HEK293 (cell line): Measurements from ENCODE around the gene ACAP2.

Source experiments
- CTCF ChIA-PET: fragments of 350-600 bp; formaldehyde crosslinking; extraction: SDS; loops from one replicate; lab custom pipeline; 2021; ENCODE audit warnings: antibody characterized with exemption; lab: Yijun Ruan, JAX
- POLR2A ChIA-PET: fragments of 300-600 bp; formaldehyde crosslinking; extraction: SDS; loops from one replicate; lab custom pipeline; 2020; ENCODE audit warnings: antibody characterized with exemption, inconsistent platforms; lab: Yijun Ruan, JAX
- H3K27ac ChIP-seq: fragments of 200-500 bp; sonication (Bioruptor generic); 2 replicates; pipeline ENCODE4 v1.5.1; 2014; ENCODE audit warnings: low read depth, low read length, control low read depth, inconsistent platforms; ENCODE audit errors: extremely low read depth
- H3K36me3 ChIP-seq, 2 experiments: fragments of 200-500 bp in 1 of 2; sonication (Bioruptor generic) in 1 of 2; 1 replicate in 1 of 2; 2 replicates in 1 of 2; pipeline ENCODE4 v1.5.1; 2014 to 2017; ENCODE audit warnings: inconsistent platforms in 2 of 2, low read length in 2 of 2; ENCODE audit not compliant: control insufficient read depth in 2 of 2, insufficient read depth in 1 of 2
- H3K4me1 ChIP-seq: fragments of 200-500 bp; sonication (Bioruptor generic); 2 replicates; pipeline ENCODE4 v1.5.1; 2014; ENCODE audit warnings: mild to moderate bottlenecking, low read length, inconsistent platforms; ENCODE audit not compliant: control insufficient read depth, insufficient read depth
- H3K4me3 ChIP-seq: 2 replicates; pipeline ENCODE4 v1.5.1; 2011; ENCODE audit warnings: low read depth, mild to moderate bottlenecking, control low read depth, low read length, moderate library complexity
- H3K9me3 ChIP-seq: fragments of 200-500 bp; sonication (Bioruptor generic); 2 replicates; pipeline ENCODE4 v1.5.1; 2014; ENCODE audit warnings: low read depth, low read length, inconsistent platforms; ENCODE audit not compliant: control insufficient read depth, insufficient read depth
- BCL6B ChIP-seq: fragments of 450-650 bp; formaldehyde crosslinking; IDR thresholded peaks from 2 replicates; pipeline ENCODE4 v1.5.1; 2017; ENCODE audit warnings: missing biosample characterization, missing genetic modification characterization
- FEZF1 ChIP-seq: fragments of 450-650 bp; formaldehyde crosslinking; IDR thresholded peaks from 2 replicates; pipeline ENCODE4 v1.5.1; 2016; ENCODE audit warnings: missing biosample characterization, missing genetic modification characterization
- GLIS1 ChIP-seq: fragments of 450-650 bp; formaldehyde crosslinking; IDR thresholded peaks from 2 replicates; pipeline ENCODE4 v1.5.1; 2016; ENCODE audit warnings: missing biosample characterization, missing genetic modification characterization
- IKZF3 ChIP-seq: fragments of 450-650 bp; IDR thresholded peaks from 2 replicates; pipeline ENCODE4 v1.5.0; 2018; ENCODE audit warnings: missing biosample characterization, mild to moderate bottlenecking, missing genetic modification characterization, moderate library complexity
- SCRT2 ChIP-seq: fragments of 450-650 bp; formaldehyde crosslinking; IDR thresholded peaks from 2 replicates; pipeline ENCODE4 v1.5.1; 2016; ENCODE audit warnings: missing biosample characterization, missing genetic modification characterization
- TRIM28 ChIP-seq: IDR thresholded peaks from 2 replicates; pipeline ENCODE4 v1.6.1; 2011; ENCODE audit warnings: low read length, control low read depth, borderline replicate concordance
- WT1 ChIP-seq: fragments of 450-650 bp; formaldehyde crosslinking; IDR thresholded peaks from 2 replicates; pipeline ENCODE4 v1.5.1; 2016; ENCODE audit warnings: missing biosample characterization, missing genetic modification characterization
- ZBTB1 ChIP-seq: fragments of 450-650 bp; formaldehyde crosslinking; IDR thresholded peaks from 2 replicates; pipeline ENCODE4 v1.5.1; 2016; ENCODE audit warnings: missing biosample characterization, missing genetic modification characterization
- ZNF133 ChIP-seq: fragments of 450-650 bp; formaldehyde crosslinking; IDR thresholded peaks from 2 replicates; pipeline ENCODE4 v1.5.1; 2016; ENCODE audit warnings: missing biosample characterization, missing genetic modification characterization
- ZNF184 ChIP-seq: fragments of 450-650 bp; IDR thresholded peaks from 2 replicates; pipeline ENCODE4 v1.5.1; 2018; ENCODE audit warnings: missing biosample characterization, mild to moderate bottlenecking, missing genetic modification characterization
- ZNF23 ChIP-seq: fragments of 450-650 bp; formaldehyde crosslinking; IDR thresholded peaks from 2 replicates; pipeline ENCODE4 v1.5.1; 2016; ENCODE audit warnings: missing biosample characterization, missing genetic modification characterization, borderline replicate concordance
- ZNF311 ChIP-seq: fragments of 450-650 bp; formaldehyde crosslinking; IDR thresholded peaks from 2 replicates; pipeline ENCODE4 v1.5.1; 2017; ENCODE audit warnings: missing biosample characterization, missing genetic modification characterization, borderline replicate concordance
- ZNF324 ChIP-seq: fragments of 450-650 bp; formaldehyde crosslinking; IDR thresholded peaks from 2 replicates; pipeline ENCODE4 v1.5.1; 2016; ENCODE audit warnings: missing biosample characterization, missing genetic modification characterization
- ZNF335 ChIP-seq: fragments of 450-650 bp; formaldehyde crosslinking; conservative IDR thresholded peaks from 2 replicates; pipeline ENCODE4 v1.5.1; 2016; ENCODE audit warnings: missing biosample characterization, missing genetic modification characterization
- ZNF600 ChIP-seq: fragments of 450-650 bp; formaldehyde crosslinking; IDR thresholded peaks from 2 replicates; pipeline ENCODE4 v1.5.1; 2016; ENCODE audit warnings: missing biosample characterization, missing genetic modification characterization
- ZNF610 ChIP-seq: fragments of 450-650 bp; formaldehyde crosslinking; IDR thresholded peaks from 2 replicates; pipeline ENCODE4 v1.5.1; 2016; ENCODE audit warnings: missing biosample characterization, missing genetic modification characterization, borderline replicate concordance
- ZNF645 ChIP-seq: fragments of 450-650 bp; formaldehyde crosslinking; IDR thresholded peaks from 2 replicates; pipeline ENCODE4; 2016; ENCODE audit warnings: missing biosample characterization, missing genetic modification characterization
- ZNF654 ChIP-seq: fragments of 450-650 bp; formaldehyde crosslinking; IDR thresholded peaks from 2 replicates; pipeline ENCODE4 v1.5.1; 2016; ENCODE audit warnings: low read depth, missing biosample characterization, missing genetic modification characterization
- ZNF677 ChIP-seq: fragments of 450-650 bp; IDR thresholded peaks from 2 replicates; pipeline ENCODE4 v1.5.0; 2018; ENCODE audit warnings: missing biosample characterization, mild to moderate bottlenecking, missing genetic modification characterization, moderate library complexity
- ZNF701 ChIP-seq: fragments of 450-650 bp; formaldehyde crosslinking; IDR thresholded peaks from 2 replicates; pipeline ENCODE4 v1.5.1; 2016; ENCODE audit warnings: missing biosample characterization, missing genetic modification characterization
- ZNF830 ChIP-seq: fragments of 450-650 bp; IDR thresholded peaks from 2 replicates; pipeline ENCODE4 v1.5.0; 2018; ENCODE audit warnings: missing biosample characterization, missing genetic modification characterization, low read depth, mild to moderate bottlenecking, moderate library complexity
- TF ChIP-seq, protein P1 (sequence below): fragments of 450-650 bp; IDR thresholded peaks from 2 replicates; pipeline ENCODE4 v1.5.1; 2018; ENCODE audit warnings: missing biosample characterization, mild to moderate bottlenecking, missing genetic modification characterization
- TF ChIP-seq, protein P2 (sequence below): fragments of 450-650 bp; formaldehyde crosslinking; IDR thresholded peaks from 2 replicates; pipeline ENCODE4 v1.5.1; 2016; ENCODE audit warnings: missing biosample characterization, missing genetic modification characterization
- TF ChIP-seq, protein P3 (sequence below): fragments of 450-650 bp; formaldehyde crosslinking; IDR thresholded peaks from 2 replicates; pipeline ENCODE4 v1.5.1; 2017; ENCODE audit warnings: missing biosample characterization, missing genetic modification characterization
- TF ChIP-seq, protein P4 (sequence below): fragments of 450-650 bp; formaldehyde crosslinking; IDR thresholded peaks from 2 replicates; pipeline ENCODE4 v1.5.1; 2016; ENCODE audit warnings: missing biosample characterization, missing genetic modification characterization

The ACAP2 gene

GRCh38 chr3:195441476-195441991, 1.3 kb downstream of the ACAP2 start:
- Histone ChIP-seq H3K9me3 (no peaks in the 10 kb centered on the region), H3K36me3 (no peaks in the 10 kb centered on the region), H3K4me1 (peaks cover 5% of the 10 kb centered on the region; the same call in 1 of the 2 replicates), H3K27ac (peak overlapping the region; percentile 90; the same call in 1 of the 2 replicates), H3K4me3 (peak overlapping the region; percentile 92)
- POLR2A ChIA-PET = interaction anchor here (0.7 to 1.9 kb wide), 5 partner anchors 54 to 216 kb away, joined by 3 to 5 read pairs (median 5); partner anchors contain the start of genes PPP1R2 and XXYLT1
- no peak for TF ChIP-seq ZNF324
- no peak for TF ChIP-seq FEZF1
- no peak for TF ChIP-seq ZNF133 (tag by site-specific recombination)
- TF ChIP-seq ZNF184 (tag by site-specific recombination) = no peak
- TF ChIP-seq WT1 (tag by site-specific recombination) = no peak
- no peak for TF ChIP-seq ZNF654 (tag by site-specific recombination)
- TF ChIP-seq IKZF3 (tag by site-specific recombination) = peak; percentile 81
- TF ChIP-seq, protein P1, sequence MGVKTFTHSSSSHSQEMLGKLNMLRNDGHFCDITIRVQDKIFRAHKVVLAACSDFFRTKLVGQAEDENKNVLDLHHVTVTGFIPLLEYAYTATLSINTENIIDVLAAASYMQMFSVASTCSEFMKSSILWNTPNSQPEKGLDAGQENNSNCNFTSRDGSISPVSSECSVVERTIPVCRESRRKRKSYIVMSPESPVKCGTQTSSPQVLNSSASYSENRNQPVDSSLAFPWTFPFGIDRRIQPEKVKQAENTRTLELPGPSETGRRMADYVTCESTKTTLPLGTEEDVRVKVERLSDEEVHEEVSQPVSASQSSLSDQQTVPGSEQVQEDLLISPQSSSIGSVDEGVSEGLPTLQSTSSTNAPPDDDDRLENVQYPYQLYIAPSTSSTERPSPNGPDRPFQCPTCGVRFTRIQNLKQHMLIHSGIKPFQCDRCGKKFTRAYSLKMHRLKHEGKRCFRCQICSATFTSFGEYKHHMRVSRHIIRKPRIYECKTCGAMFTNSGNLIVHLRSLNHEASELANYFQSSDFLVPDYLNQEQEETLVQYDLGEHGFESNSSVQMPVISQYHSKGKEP = no peak
- no peak for TF ChIP-seq ZNF311 (tag by site-specific recombination)
- no peak for TF ChIP-seq SCRT2 (tag by site-specific recombination)
- TF ChIP-seq ZNF701 = no peak
- TF ChIP-seq BCL6B (tag by site-specific recombination) = no peak
- TF ChIP-seq, protein P2, sequence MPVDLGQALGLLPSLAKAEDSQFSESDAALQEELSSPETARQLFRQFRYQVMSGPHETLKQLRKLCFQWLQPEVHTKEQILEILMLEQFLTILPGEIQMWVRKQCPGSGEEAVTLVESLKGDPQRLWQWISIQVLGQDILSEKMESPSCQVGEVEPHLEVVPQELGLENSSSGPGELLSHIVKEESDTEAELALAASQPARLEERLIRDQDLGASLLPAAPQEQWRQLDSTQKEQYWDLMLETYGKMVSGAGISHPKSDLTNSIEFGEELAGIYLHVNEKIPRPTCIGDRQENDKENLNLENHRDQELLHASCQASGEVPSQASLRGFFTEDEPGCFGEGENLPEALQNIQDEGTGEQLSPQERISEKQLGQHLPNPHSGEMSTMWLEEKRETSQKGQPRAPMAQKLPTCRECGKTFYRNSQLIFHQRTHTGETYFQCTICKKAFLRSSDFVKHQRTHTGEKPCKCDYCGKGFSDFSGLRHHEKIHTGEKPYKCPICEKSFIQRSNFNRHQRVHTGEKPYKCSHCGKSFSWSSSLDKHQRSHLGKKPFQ = no peak
- TF ChIP-seq ZNF645 (tag by site-specific recombination) = no peak
- no peak for TF ChIP-seq ZNF610
- TF ChIP-seq TRIM28 = no peak
- TF ChIP-seq GLIS1 (tag by site-specific recombination) = 0 out of 2 replicates have a peak, but pooled peaks have one; percentile 21
- no peak for TF ChIP-seq ZNF23
- TF ChIP-seq ZNF335 = peak; percentile 81
- TF ChIP-seq, protein P3, sequence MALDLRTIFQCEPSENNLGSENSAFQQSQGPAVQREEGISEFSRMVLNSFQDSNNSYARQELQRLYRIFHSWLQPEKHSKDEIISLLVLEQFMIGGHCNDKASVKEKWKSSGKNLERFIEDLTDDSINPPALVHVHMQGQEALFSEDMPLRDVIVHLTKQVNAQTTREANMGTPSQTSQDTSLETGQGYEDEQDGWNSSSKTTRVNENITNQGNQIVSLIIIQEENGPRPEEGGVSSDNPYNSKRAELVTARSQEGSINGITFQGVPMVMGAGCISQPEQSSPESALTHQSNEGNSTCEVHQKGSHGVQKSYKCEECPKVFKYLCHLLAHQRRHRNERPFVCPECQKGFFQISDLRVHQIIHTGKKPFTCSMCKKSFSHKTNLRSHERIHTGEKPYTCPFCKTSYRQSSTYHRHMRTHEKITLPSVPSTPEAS (tag by site-specific recombination) = no peak
- TF ChIP-seq ZBTB1 (tag by site-specific recombination) = no peak
- peak; percentile 74; the same call in 1 of the 2 replicates for TF ChIP-seq ZNF600 (tag by site-specific recombination)
- TF ChIP-seq, protein P4, sequence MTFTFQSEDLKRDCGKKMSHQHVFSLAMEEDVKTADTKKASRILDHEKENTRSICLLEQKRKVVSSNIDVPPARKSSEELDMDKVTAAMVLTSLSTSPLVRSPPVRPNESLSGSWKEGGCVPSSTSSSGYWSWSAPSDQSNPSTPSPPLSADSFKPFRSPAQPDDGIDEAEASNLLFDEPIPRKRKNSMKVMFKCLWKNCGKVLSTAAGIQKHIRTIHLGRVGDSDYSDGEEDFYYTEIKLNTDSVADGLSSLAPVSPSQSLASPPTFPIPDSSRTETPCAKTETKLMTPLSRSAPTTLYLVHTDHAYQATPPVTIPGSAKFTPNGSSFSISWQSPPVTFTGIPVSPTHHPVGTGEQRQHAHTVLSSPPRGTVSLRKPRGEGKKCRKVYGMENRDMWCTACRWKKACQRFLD = no peak
- TF ChIP-seq ZNF830 = no peak
- no peak for TF ChIP-seq ZNF677
- CTCF ChIA-PET = interaction anchor here (4.0 kb wide), 1 partner anchor 171 kb away, joined by 23 read pairs; the partner anchor contains the start of gene XXYLT1
